DMS 273 (cell line): ENCODE results near the gene LRRC57.

Experiments
- DNase-seq: peaks from one replicate; lab custom pipeline; 2025; ENCODE audit not compliant: unreplicated experiment; lab: John Stamatoyannopoulos, UW

Gene LRRC57

GRCh38 chr15:42493679-42494078, 54.9 kb downstream of the LRRC57 start:
- DNase-seq, result no peak

DNA sequence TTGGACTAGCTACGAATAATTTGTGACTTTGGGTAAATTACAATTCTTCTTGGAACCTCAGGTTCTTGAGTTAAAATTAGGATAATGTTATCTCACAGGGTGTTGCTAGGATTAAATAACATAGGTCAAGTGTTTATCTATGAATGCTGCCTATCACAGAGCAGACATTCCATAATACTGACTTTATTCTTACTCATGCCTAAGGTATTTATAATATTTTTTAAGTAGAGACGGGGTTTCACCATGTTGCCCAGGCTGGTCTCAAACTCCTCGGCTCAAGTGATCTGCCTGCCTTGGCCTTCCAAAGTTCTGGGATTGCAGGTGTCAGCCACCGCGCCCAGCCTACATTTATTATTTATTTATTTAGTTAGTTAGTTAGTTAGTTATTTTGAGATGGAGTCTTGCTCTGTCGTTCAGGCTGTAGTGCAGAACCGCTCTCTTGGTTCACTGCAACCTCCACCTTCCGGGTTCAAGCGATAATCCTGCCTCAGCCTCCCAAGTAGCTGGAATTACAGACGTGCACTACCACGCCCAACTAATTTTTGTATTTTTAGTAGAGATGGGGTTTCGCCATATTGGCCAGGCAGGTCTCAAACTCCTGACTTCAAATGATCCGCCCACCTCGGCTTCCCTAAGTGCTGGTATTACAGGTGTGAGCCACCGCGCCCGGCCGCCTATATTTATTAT, 56.9 kb downstream of the LRRC57 start:
- DNase-seq, result no peak

- DNase-seq, result peak; percentile 91
These were observed 57.7 kb downstream of the LRRC57 start, which contains the start of gene ZNF106 for GRCh38 chr15:42490671-42491538. ZNF106 (minus strand) TSS chr15:42491141; CDS start chr15:42472289, 18,852 bp downstream.

GRCh38 chr15:42490291-42490670, 58.3 kb downstream of the LRRC57 start:
- DNase-seq, result no peak
